ENCODE measurements around the gene GRM7. TPM values are rescaled to one million over a fixed set of nuclear protein-coding genes. Genes with fewer than 3 reads are reported as not detected.

Gene GRM7
- total and polyA plus RNA-seq, 2 of the 4 experiments (the other 2 are of a cell fraction) = not detected

- H4K8ac ChIP-seq (ENCODE audit: low read depth in 2 of 2, low read length in 2 of 2) = no peak overlapping the region
- no peak overlapping the region for H3K4me3 ChIP-seq (ENCODE audit: insufficient read depth, low read depth, low read length)
- no peak for TF ChIP-seq MAZ (IDR thresholded peaks at IDR 0.05; ENCODE audit: borderline replicate concordance, low read depth, low read length)
- no peak for TF ChIP-seq CHD1 (IDR thresholded peaks at IDR 0.05; ENCODE audit: low read depth, low read length)
- TF ChIP-seq NFE2L2 (IDR thresholded peaks at IDR 0.05; ENCODE audit: low read depth, low read length) = no peak
- no peak for TF ChIP-seq ELK1 (IDR thresholded peaks at IDR 0.05; ENCODE audit: borderline replicate concordance, low read depth, low read length)
- TF ChIP-seq CTCF (conservative IDR thresholded peaks at IDR 0.05; ENCODE audit: low read depth, low read length) = no peak
- TF ChIP-seq FOS (IDR thresholded peaks at IDR 0.05; ENCODE audit: low read depth, low read length) = no peak
- TF ChIP-seq USF2 (IDR thresholded peaks at IDR 0.05; ENCODE audit: low read depth, low read length) = no peak
- no peak for TF ChIP-seq SMC3 (IDR thresholded peaks at IDR 0.05; ENCODE audit: low read depth, low read length)
- TF ChIP-seq RAD21 (IDR thresholded peaks at IDR 0.05; ENCODE audit: low read length) = no peak
- TF ChIP-seq CEBPB (IDR thresholded peaks at IDR 0.05; ENCODE audit: low read depth, low read length) = no peak
- no peak for TF ChIP-seq MAFK (IDR thresholded peaks at IDR 0.05; ENCODE audit: low read depth, low read length)
- no peak for TF ChIP-seq BHLHE40 (IDR thresholded peaks at IDR 0.05; ENCODE audit: low read depth, low read length)
- no peak for TF ChIP-seq POLR2A (IDR thresholded peaks at IDR 0.05; ENCODE audit: low read depth, low read length)
- no peak for TF ChIP-seq RFX5 (IDR thresholded peaks at IDR 0.05; ENCODE audit: low read depth, low read length)
- no peak for TF ChIP-seq RCOR1 (IDR thresholded peaks at IDR 0.05; ENCODE audit: insufficient replicate concordance, low read length)
- no peak for TF ChIP-seq MXI1 (IDR thresholded peaks at IDR 0.05; ENCODE audit: borderline replicate concordance, low read depth, low read length)
- ATAC-seq (ENCODE audit: low read depth) (no peak), DNase-seq (no peak)
- H4K20me1 ChIP-seq (ENCODE audit: insufficient read depth, low read length) = no peaks in the 10 kb centered on the region
- H2AK9ac ChIP-seq (replicated peaks; ENCODE audit: low read depth, low read length, poor library complexity) = no peak overlapping the region
- intact Hi-C loops (cut with micrococcal nuclease) (no loop called here), in situ Hi-C loops (cut with MboI; ENCODE audit: low sequenced_read_pairs) (no loop called here), dilution Hi-C loops (cut with HindIII; ENCODE audit: low sequenced_read_pairs, unreplicated experiment) (no loop called here)
- ChIA-PET POLR2A (ENCODE audit: unreplicated experiment) (no interaction called here), CTCF (no interaction called here)
- H4K91ac ChIP-seq (ENCODE audit: insufficient read depth, low read depth, low read length) = no peak overlapping the region
- no peak overlapping the region for H3K14ac ChIP-seq (replicated peaks; ENCODE audit: low read depth, low read length)
- H3K56ac ChIP-seq (ENCODE audit: extremely low read depth, insufficient read depth, low read length) = no peak overlapping the region
- H3K23ac ChIP-seq (ENCODE audit: low read depth, low read length) = no peak overlapping the region
- H2AK5ac ChIP-seq (ENCODE audit: low read depth, low read length) = no peak overlapping the region
- H2BK15ac ChIP-seq (ENCODE audit: low read depth, low read length) = no peak overlapping the region
- no peaks in the 10 kb centered on the region for H3K9me1 ChIP-seq (ENCODE audit: insufficient read depth, low read length)
- H2AFZ ChIP-seq (replicated peaks; ENCODE audit: low read length, poor library complexity) = no peak overlapping the region
- H2BK20ac ChIP-seq (ENCODE audit: low read depth, low read length) = no peak overlapping the region
- H3K4ac ChIP-seq (ENCODE audit: low read depth, low read length) = no peak overlapping the region
- H2BK5ac ChIP-seq (ENCODE audit: low read depth, low read length, poor library complexity, severe bottlenecking) = no peak overlapping the region
- H2BK120ac ChIP-seq (ENCODE audit: low read depth, low read length) = no peak overlapping the region
- no TSS peak for BruUV-seq (replicated peaks)
- H3K27ac ChIP-seq (ENCODE audit: insufficient read depth, low read length) = no peak overlapping the region
- H3K4me1 ChIP-seq (ENCODE audit: control insufficient read depth, insufficient read depth, low read length) = no peaks in the 10 kb centered on the region
- no peaks in the 10 kb centered on the region for H3K27me3 ChIP-seq (ENCODE audit: control insufficient read depth, insufficient read depth, low read length)
- peaks cover 5% of the 10 kb centered on the region; the same call in 1 of the 2 replicates for H3K9me3 ChIP-seq (ENCODE audit: control insufficient read depth, insufficient read depth, low read length)
- no peak overlapping the region for H3K9ac ChIP-seq (ENCODE audit: low read depth, low read length)
- H3K18ac ChIP-seq (ENCODE audit: low read depth, low read length) = no peak overlapping the region
- no peak overlapping the region for H3K4me2 ChIP-seq (ENCODE audit: low read depth, low read length)
- no peaks in the 10 kb centered on the region for H3K36me3 ChIP-seq (ENCODE audit: control insufficient read depth, insufficient read depth, low read length)
- no peak overlapping the region for H4K5ac ChIP-seq (ENCODE audit: low read depth, low read length)
- no peaks in the 10 kb centered on the region for H3K79me1 ChIP-seq (ENCODE audit: low read depth in 1 of 2, low read length in 2 of 2)
Observed at GRCh38 chr3:7381741-7382140, 520.8 kb downstream of the GRM7 start.

All from IMR-90 (cell line).